ENCODE results near the gene SLITRK4.

The SLITRK4 gene

GRCh38 chrX:143635915-143636314, at the start of gene SLITRK4:
Gene SLITRK4 (minus strand): TSS chrX:143636101. CDS start chrX:143631108, 4,993 bp downstream.
- no peak for DNase-seq (ENCODE audit: low read depth)

GRCh38 chrX:143683486-143683885, 47.6 kb upstream of the SLITRK4 start:
- no peak for DNase-seq (ENCODE audit: low read depth)

GRCh38 chrX:143674926-143675325, 39.0 kb upstream of the SLITRK4 start:
- DNase-seq (ENCODE audit: low read depth): no peak

- DNase-seq (ENCODE audit: low read depth): peak; percentile 2
These were observed 33.5 kb upstream of the SLITRK4 start for GRCh38 chrX:143669395-143669794.

GRCh38 chrX:143664302-143664701, 28.4 kb upstream of the SLITRK4 start:
- DNase-seq (ENCODE audit: low read depth): no peak

- DNase-seq (ENCODE audit: low read depth): no peak
These were observed 27.9 kb upstream of the SLITRK4 start for GRCh38 chrX:143663755-143664154.

DNA sequence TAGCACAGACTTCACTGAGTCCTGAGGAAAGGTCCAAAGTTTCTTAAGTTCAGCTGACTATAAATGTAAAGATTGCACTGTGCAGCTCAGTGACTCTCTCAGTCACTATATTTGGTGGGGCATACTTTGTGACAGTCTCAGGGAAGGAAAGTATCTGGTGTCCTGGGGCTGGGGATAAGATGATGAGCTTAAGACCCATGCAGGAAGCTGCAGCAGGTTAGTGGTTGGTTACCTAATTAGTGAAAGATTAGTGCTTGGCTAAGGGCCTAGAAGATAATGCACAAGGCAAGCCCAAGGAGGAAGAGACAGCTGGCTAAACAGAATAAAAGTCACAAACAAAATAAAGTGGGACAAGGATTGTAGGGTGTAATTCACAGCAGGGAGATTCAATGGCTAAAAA, 25.4 kb upstream of the SLITRK4 start:
- no peak for DNase-seq (ENCODE audit: low read depth)

GRCh38 chrX:143648705-143649104, 12.8 kb upstream of the SLITRK4 start:
- DNase-seq (ENCODE audit: low read depth): no peak

DNA sequence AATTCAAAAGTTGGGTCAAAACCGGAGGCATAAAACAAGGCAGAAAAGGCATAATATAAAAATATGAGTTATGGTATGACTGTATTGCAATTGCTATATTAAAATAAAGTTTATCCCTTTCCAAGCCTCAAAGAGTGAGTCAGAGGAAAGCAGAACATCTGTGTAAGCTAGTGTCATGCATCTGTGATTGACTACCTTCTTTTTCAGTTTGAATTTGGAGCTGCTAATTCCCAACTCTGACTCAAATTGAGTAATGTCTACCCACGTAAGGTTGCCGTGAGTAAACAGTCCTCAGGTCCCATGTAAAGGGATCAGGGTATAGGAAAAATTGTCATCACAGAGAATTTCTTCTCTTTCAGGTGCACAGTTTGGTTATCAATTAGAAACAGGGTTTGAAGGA, 6.5 kb upstream of the SLITRK4 start:
- no peak for DNase-seq (ENCODE audit: low read depth)

- DNase-seq (ENCODE audit: low read depth): no peak
These were observed 930 bp upstream of the SLITRK4 start for GRCh38 chrX:143636831-143637230.

- DNase-seq (ENCODE audit: low read depth): no peak
These were observed 1.0 kb downstream of the SLITRK4 start for GRCh38 chrX:143634663-143635455.

GRCh38 chrX:143634309-143634662, 1.6 kb downstream of the SLITRK4 start:
- DNase-seq (ENCODE audit: low read depth): no peak

DNA sequence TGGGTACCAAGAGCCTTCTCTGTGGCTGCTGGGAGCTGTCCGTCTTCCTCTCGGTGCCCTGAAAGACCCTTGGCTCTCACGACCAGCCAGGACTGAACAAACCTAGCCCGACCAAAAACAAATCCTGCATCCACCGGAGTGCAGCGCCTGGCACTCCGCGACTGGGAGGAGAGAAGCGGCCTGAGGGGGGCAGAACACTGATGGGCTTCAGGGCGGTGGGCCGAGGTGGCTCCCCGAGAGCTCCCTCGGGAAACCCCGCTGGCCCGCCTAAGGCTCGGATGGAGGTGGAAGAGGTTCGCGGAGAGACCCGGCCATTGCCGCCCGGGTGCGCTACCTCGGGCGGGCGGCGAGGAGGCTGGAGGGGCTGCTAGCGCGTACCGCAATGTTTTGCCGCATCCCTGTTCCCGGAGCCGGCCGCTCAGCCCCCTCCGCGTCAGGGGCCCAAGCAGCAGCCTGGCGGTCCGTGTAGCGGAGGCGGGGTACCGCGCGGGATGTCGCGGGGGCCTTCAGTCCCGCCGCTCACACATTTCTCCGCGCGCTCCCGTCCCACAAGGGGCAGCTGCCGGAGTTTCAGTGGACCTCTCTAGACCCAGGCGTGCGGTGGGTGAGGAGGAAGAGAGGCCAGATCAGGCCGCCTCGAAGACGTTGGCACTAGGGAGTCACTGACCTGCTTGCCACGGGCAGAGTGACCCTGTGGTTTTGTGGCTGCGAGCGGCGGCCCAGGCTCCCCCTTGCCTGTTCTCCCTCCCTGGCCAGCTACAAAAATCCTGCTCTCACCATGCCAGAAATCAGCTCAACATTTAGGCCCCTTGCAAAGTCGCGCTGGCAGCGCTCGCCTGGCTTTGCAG, 2.2 kb downstream of the SLITRK4 start:
- no peak for DNase-seq (ENCODE audit: low read depth)

GRCh38 chrX:143632625-143633410, 3.1 kb downstream of the SLITRK4 start:
- no peak for DNase-seq (ENCODE audit: low read depth)

DNA sequence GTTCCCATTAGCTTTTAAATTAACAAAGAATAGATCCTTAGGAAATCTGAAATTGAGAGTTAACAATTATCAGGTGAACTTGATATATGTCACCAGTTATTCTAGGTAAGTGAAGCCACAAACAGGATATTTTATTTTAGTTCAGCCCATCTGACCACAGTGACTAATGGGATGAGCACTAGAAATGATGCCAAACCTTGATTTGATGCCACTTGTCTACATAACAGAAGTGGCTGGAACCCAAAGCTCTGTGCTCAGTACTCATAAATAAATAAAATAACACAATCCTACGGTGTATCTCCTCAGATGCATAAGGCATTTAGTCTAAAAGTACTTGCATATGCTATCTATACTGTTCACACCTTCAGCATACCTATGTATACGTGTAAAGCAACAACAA, 12.2 kb downstream of the SLITRK4 start:
- DNase-seq (ENCODE audit: low read depth): no peak

DNA sequence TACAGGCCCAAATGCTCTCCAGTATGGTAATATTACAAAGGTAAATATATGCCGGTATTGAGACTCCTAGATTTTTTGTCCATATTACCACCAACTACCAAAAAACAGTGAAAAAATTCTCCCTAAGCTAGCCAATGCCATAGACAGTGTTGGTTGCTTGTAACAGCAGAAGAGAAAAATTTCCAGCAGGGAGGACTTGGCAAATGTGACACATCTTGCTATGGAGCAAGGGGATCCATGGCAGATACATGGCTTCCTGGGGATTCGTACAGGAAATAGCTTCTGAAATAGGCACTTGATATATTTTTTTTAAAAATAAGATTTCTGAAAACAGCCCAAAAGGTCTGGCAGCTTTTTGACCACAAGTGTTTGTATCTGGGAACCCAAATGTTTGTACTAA, 14.6 kb downstream of the SLITRK4 start:
- no peak for DNase-seq (ENCODE audit: low read depth)

DNA sequence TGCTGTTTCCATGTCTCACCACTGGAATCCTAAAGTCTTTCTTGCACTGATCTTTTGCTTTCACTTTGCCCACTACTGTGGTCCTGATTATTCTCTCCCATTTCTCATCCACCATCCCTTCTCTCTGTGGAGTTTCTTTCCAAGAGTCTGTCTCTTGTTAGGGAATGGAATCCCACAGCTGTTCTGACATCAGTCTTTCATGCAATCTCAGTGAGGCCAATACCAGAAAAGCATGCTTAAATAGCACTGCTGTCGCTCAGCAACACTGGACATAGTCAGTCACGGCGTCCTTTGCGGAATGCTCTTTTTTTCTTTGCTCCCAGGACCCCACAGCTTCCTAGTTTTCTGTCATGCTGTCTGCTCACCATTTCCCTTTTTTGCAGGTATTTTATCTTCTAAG, 20.1 kb downstream of the SLITRK4 start:
- no peak for DNase-seq (ENCODE audit: low read depth)

DNA sequence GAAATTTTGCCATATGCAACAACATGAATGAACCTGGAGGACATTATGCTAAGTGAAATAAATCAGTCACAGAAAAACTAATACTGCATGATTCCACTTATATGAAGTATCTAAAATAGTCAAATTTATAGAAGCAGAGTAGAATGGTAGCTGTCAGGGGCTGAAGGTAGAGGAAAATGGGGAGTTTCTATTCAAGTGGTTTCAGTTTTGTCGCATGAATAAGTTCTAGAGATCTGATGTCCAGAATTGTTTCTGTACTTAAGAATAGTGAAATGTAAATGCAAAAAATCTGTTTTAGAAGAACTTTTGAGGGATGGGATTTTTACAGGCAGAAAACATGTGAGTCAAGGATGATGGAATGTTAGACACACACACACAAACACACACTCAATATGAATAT, 34.1 kb downstream of the SLITRK4 start:
- no peak for DNase-seq (ENCODE audit: low read depth)

DNA sequence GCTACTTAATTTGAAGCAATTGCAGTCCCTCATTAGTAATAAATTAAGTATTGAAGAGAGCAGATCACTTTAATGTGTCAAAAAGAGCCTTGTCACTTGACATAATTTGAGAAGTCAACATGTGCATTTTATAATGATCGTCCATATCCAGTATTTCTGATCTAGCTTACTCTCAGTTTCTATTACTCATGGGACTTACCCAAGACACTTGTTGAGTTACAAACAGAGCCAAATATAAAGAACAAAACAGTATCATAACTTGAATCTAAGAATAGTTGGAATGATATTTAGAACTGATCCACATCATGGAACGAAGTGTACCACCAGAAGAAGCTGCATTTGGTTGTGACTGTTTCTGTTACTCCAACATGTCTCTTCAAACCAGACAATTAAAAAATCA, 54.7 kb downstream of the SLITRK4 start:
- no peak for DNase-seq (ENCODE audit: low read depth)

GRCh38 chrX:143580266-143580665, 55.6 kb downstream of the SLITRK4 start:
- no peak for DNase-seq (ENCODE audit: low read depth)

Measured in fibroblast of the conjunctiva (primary cell).